ENCODE measurements around the gene ERC2.
"Not testable (repeated sequence)": the region's sequence is repeated elsewhere in the genome, so short reads cannot be mapped to it uniquely, and the experiment has no call there.

The ERC2 gene

DNA sequence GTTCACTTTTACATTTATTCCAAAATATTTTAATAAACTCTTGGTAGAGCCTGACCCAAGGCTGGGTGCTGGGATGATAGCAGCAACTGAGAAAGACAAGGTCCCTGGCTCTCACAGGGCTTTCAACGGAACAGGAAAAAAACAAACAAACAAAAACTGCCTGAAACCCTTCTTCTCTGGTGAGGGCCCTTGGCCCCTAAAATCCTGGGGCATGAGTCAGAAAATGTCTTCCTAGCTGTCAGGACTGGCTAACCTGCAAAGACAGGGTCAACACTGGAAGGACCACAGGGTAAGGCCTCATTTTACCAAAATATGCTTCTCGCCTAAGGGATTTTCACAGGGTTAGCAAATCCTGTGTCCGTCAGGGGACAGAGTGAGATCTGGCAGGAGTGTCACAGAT, 935.5 kb downstream of the ERC2 start:
- no peak for DNase-seq

DNA sequence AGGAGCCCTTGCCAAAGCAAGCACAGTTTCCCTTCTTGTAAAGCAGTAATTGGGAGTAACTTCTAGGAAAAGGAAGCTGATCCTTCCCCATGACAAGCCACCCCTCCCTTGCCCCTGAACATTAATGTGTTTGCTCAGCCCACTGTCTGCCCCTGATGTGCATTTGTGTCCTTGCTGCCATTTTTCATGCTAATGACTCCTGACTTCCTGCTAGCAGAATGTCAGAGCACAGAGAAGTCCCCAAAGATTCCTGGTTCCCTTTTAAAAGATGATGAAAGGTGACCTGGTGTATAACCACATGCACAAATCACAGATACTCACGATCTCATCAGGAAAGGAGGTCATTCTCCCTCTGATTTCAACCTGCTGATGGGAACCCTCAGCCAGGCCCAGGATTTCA, 936.9 kb downstream of the ERC2 start:
- DNase-seq, result no peak

DNA sequence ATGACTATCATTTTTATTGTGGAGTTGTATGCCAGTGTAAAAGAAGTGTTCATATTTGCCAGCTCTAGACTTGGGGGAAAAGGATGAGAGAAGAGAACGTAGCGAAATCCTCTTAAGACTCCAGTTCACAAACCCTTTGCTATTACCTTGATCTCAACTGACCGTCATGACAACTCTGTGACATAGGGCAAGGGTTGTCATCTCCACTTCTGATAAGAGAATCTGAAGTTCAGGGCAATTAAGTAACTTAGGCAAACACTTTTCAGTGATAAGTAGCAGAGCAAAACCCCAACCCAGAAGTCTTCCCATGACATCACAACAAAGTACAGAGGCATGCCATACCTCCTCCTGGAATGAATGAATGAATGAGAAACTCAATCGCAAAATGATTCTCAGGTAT, 940.9 kb downstream of the ERC2 start:
- no peak for DNase-seq

DNA sequence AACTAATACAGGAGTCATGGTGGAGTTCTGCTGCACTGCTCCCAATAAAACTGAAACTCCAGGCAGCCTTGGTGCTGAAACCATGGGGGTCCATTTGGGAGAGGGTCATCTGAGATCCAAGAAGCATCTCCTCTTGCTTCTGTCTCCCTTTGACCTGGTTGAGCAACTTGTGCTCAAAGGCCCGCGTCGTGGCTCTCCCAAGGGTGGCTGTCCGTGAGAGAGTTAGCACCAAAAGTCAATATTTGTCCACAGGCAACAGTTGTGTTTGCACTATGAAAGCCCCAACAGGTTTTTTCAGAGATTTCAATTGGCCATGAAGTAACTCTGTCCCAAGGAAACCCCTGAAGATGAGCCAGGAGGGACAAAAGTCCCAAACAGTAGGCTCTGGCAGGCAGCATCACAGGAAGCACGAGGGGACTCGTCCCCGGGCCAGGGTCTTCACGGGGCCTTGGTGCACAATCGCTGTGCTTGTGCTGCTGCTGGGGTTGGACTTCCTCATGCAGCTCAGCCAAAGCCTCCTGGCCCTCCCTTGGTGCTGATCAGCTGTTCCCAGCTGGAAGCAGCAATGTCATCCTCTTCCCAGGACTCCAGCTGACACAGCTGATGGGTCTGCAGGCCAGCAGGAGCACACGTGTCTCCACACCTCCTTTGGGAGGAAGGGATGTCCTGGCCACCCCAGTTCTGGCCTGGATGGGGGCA, 941.8 kb downstream of the ERC2 start:
- DNase-seq, result no peak

DNA sequence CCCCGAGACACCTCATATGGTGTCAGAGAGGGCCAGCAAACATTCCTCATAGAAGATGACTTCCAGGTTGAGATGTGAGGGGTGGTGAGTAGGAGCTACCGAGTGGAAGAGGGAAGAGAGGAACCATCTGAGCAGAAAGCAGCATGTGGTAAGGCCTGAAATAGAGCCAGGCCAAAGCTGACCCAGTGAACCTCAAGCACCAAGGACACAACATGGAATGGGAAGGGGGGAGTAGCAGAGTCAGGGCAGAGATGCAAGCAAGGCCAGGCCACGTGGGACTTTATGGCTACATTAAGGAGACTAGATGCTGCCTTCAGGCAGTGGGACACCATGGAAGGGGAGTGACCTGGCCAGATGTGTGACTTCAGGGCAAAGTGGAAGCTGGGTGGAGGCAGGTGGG, 942.8 kb downstream of the ERC2 start:
- no peak for DNase-seq

DNA sequence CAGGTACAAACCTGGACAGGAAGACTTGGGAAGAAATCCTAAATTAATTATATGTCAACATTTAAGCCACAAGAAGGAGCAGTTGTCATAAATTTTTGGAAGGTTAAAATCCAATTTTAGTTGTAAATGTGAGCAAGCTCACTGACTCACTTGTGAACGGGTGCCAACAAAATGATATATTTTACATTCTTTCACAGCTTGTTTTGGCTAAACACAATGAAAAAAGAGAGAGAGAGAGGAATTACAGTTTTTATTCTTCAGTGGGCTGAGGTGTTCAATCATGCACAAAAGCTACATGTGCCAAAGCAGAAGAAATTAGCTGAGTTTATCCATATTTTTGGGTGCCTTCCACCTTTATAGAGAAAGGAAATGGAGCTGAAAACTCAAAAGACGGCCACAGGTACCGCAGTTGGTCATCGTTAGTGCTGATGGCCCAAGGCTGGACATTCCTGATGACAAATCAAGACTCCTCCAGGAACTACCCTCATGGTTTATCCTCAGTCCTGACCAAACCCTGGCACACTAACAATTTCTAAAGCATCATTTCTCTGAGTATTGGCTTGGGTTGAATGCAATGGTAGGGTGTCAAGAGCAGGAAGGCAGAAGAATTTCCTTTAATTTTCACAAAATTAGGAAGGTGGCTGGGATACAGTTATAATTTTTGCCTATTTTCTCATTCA, 943.6 kb downstream of the ERC2 start:
- no peak for DNase-seq

DNA sequence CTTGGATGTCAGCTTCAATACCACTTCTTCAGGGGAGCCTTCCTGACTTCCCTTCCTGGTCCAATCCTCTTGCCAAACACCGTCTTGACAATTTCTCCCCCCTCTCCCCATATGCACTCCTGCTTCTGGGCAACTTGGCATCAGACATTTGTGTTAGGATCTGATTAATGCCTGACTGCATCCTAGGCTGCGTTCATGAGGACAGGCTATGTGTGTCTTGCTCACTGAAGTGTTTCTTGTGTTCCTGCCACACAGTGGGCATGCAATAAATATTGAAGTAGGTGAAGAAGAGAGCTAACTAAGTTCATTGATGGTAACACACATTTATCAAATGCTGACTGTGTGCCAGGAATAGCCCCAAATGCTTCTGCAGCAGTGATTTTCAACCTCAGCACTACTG, 944.8 kb downstream of the ERC2 start:
- no peak for DNase-seq

DNA sequence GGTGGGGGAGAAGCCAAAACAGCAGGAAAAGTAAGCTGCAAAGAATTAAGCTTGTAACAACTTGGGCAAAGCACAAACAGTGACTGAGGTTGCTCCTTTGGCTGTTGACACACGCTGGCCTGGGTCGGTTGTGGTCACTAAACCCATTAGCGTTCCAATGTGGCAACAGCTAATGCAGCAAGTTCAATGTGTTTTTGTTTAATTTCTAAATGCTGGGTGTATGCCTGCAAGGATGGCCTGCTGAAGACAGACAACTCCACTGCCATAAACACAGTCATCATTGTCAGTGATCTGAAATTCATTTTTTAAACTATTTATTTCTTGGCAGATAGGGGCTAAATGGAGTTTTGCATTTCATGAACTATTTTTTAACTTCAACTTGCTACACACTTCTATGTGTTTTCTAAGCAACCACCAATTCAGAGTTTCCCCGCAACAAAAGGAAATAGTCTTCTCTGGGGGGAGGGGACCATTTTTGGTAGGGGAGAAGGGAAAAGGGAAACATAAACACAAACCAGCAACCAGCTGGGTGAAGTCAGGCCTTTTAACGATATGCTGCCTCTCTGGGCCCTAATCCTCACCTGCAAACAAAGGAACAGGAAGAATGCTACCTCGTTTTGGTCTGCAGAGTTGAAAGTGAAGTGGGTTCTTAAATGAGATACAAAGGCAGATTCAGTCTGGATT, 946.4 kb downstream of the ERC2 start:
- DNase-seq, result no peak

DNA sequence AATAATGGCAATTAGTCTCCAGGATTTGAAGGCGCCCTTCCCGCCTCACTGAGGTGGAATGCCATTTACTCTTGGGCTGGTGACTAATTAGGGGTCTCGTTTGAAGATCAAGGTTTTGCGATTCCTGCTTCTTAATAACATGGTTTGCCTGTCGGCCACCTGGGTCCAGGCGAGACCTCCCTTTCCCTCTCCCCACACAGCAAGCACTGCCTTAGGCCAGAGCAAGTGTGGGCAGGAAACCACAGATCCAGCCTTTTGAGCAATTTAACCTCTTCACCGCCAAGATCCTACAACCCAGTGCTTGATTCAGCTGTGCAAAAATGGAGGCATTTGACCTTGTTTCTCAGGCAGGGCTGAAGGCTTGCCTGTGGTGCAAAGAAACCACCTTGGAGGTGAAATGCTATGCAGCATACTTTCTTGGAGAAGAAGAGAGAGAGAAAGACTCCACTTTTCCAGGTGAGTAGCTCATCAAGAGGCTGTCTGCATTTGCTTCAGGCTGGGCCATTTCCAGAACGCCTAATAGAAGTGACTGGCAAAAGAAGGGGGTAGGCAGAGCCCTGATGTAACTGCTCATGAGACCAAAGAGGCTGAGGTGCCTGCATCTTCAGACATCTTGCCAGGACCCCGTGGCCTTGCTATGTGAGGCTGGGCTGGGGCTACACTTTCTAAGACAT, 947.1 kb downstream of the ERC2 start:
- no peak for DNase-seq

DNA sequence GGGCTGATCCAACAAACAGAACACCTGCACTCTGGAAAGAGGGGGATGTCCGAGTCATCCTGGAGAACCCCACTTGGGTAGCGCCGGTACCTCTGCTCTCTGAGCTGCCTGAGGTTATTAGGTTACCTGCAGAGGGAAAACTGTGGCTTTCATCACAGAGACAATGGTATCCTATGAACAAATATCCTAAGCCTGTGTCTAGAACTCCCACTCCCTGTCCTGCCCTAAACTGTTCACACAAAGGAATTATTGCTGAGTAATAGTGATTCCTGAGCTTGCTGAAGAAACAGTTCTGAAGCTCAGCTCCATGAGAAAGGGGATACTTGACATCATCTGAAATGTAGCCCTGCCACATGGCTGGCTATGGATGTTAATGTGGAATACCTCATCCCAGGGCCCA, 949.2 kb downstream of the ERC2 start:
- no peak for DNase-seq

DNA sequence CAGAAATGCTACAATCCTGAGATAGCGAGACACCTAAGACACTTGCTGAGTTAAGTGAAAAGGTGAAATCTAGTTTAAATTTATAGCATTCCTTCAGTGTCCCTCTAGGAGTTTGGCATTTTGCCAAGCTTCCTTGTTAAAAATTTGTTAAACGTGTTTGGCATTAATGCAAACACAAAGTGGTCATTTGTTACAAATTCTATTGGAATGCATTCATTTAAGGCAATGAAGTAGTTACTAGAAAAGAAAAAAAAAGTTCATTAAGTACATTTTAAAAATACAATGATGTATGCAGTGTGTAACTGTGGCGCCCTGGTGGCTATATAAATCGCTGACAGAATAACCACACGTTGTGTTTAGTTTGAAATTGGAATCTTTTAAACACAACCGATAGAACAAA, 949.8 kb downstream of the ERC2 start:
- no peak for DNase-seq

DNA sequence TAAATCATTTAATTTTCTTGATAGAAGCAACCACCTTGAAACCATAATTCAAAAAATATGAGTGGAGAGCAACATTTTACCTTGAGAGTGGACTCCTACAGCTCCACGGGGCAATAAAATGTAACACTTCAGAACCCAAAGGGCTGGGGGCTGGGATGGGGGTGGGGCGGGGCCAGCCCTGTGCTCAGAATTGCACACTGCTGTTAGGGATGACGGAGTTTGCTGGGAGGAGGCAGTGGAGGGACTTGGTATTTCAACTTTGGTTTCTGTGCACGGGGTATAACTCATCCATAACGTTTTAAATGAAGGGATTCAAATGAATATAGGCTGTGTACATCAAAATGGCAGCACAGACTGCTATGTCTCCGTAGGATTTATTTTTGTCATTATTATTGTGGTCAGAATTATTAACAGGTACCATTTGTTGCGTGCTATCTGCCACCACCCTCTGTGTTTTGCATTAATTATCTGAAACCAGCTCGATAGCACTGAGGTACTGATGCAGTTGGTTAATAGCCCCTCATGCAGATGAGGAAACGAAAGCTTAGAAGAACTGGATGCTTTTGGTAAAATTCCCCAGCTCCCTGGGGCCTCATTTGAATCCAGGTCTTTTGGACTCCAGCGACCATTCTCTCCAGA, 951.8 kb downstream of the ERC2 start:
- DNase-seq, result no peak

DNA sequence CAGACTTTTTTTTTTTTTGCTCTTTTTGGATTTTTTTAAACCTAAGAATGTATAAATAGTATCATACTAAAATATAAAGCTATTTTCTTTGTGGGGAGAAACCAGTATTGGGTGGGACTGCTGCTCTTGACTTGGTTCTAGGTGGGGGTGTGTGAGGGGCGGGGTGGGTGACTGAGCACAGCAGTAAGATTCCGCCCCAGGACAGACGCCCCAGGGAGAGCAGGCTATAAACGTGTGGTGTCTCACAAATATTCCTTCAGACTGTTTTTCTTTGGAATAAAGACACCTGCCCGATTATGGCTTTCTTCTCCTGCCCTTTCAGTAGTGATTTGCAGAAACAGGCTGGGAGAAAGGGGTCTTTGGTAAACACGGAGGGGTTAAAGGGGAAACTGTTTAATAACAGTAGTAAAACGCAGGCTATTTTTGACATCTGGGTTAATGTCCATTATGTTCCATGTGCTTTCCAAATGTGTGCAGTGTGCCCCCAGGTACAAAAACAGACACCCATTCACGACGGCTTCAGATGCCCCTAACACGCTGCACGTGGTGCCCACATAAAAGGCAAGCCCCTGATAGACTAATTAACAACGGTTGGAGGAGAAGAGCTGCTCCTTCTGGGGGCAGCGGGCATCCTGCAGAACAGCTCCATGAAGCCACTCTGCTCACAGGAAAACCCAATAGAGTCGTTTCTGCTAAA, 952.6 kb downstream of the ERC2 start:
- no peak for DNase-seq

DNA sequence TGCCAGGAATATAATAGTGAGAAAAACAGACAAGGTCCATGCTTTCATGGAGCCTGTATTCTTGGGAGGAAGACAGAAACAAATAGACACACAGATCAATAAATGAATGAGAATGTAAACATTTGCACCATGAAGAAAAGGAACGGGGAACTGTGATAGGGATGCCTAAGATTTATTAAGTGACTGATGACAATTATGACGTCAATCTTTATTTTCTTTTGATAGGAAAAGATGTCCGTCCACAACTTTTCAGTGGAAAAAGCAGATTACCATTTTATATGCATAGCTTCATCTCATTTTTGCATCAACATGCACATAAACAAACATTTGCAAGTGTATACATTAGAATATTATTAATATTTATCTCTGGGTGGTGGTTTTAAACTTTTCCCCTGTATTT, 953.3 kb downstream of the ERC2 start:
- no peak for DNase-seq

DNA sequence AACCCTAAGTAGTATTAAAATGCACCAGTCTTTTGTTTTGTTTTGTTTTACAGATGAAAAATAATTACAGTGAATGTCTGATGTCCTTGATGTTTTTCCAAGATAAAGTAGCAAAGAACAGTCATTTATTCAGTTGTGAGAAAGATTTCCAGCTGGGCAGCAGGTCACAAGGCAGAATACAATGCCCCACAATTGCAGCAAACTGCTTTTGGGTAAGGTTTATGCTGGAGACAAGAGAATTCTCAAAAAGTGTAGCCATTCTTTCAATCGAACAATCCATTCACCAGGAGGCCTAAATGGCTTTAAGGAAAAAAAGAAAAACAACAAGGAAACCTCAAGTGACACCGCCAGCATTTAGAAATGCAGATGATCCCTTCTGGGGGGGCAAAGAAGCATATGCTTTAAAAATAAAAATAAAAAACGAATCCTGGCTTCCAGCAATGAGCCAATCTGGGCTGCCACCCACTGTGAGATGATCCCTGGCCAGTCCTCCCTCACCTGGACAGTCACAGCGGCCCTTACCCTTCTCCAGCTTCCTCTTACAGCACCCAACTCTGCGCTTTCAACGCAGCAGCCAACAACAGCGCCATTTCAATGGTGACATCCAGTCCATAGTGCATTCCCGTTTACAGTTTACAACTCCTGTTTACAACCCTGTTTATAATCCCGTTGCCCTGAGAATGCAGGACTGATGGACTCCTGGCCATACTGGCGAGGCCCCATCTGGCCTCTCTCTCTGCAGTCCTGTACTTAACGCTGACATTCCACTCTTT, 955.5 kb downstream of the ERC2 start:
- no peak for DNase-seq

DNA sequence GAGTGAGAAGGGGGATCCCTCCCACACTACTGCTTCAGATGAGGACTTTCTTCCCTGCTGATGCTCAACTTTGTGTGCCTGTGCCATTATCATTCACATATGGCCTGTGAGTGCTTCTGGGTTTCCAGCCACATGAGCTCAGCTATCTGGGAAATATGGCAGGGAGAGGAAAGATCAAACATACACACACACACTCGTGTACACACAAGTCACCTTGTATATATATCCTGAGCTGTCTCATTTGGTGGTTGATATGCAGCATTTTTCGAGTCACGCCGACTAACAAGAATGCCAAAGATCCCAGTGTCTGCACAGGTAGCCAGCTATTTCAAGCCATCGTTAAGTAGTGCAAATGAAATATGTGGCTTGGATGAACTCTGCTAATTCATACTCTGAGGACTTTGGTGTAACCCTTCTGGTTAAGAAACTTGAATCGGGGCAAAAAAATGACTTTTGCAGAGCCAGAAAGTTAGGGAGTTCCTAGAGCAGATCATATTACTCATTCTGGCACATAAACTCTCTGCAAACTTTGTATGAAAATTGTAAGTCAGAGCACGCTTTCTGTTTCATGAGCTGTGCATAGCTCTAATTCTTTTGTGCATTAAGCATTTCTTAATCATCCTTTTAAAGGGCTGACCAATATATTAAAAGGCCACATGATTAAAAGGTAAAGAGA, 956.2 kb downstream of the ERC2 start:
- DNase-seq, result no peak

DNA sequence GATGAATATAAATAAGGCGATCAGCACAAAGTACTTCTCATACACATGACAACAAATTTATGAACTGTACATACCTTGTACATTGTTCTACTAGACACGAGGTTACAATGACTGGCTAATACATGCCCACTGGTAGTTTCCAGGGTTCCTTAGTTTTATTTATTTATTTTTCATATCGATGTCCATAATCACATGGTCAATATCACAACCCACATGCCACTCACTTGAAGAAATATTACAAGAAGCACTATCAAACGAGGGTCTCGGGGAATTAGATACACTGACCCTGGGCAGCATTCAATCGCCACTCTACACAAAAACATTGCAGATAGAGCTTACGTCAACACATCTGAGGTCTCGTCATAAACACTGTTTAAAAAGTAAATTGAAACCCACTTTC, 959.9 kb downstream of the ERC2 start:
- no peak for DNase-seq

DNA sequence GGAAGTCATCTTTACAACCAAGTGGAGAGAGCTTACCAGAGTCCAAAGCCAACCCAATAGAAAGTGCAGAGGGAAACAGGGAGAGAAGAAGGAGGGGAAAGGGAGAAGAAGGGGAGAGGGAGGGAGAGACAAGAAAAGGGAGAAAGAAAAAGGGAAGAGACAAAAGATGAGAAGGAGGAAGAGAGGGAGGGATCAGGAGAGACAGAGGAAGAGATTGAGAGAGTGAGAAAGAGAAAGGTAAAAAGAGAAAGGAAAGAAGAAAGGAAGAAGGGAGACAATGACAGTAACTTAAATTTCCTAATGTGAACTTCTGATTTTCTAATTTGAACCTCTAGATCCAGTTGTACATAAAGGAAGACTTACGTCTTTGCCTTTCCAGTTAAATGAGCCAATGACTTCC, 960.5 kb downstream of the ERC2 start:
- DNase-seq, result no peak

DNA sequence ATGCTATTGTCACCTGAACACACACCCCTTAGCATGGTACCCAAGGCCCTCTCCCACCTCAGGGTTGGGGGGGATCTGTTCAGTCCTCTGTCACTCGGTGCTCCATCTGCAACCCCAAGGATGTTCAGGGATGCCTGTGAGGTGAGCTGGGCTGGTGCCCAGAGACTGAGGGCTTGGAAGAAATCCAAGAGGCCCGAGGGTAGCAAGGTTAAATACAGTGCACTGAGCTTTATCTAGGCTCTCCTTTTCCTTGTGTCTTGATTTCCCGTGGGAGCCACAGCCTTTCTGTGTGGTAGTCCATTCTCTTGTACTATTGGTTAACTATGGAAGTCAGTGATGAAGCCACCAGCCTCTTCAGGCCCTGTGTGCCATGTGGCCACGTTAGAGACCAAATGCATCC, 962.5 kb downstream of the ERC2 start:
- DNase-seq, result no peak

DNA sequence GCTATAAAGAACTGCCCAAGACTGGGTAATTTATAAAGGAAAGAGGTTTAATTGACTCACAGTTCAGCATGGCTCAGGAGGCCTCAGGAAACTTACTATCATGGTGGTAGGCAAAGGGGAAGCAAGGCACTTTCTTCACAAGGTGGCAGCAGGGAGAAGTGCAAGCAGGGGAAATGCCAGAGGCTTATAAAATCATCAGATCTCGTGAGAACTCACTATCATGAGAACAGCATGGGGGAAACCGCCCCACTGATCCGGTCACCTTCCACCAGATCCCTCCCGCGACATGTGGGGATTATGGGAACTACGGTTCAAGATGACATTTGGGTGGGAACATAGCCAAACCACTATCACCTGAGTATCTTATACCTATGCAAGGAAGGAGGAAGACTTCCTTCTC, 963.2 kb downstream of the ERC2 start:
- DNase-seq, result not testable (repeated sequence)

DNA sequence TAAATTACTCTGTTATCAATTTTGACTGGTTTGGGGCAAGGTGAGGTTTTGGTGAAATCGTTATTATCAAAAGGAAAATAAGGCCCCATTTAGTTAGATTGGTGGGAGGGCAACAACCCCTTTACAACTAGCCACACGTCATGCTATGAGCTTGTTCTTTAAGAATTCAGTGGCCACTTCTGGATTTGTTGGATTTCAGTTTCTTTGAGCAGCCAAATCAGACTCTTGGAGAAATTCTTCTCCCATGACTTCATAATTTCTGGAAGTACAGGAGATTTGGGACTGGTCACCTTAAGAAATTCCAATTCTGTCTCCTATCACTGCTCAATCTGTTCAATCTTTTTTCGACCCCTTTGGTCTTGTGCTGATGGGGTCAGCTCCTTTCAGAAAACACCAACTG, 966.4 kb downstream of the ERC2 start:
- no peak for DNase-seq
